Stimulated activated CD4-positive, alpha-beta T cell treated with anti-CD3 and anti-CD28 coated beads, Interleukin-12 subunit alpha, Interleukin-12 subunit beta, amount 100 ng/mL, for 48 hours (primary cell): Measurements from ENCODE around the gene CROCC2.

Experiments used
- DNase-seq, 3 donors: peaks; one replicate each; pipeline ENCODE4 v3.0.0-alpha.2; 2020; ENCODE audit warnings: low read depth in 2 of 3, low spot score in 1 of 3

The CROCC2 gene

DNA sequence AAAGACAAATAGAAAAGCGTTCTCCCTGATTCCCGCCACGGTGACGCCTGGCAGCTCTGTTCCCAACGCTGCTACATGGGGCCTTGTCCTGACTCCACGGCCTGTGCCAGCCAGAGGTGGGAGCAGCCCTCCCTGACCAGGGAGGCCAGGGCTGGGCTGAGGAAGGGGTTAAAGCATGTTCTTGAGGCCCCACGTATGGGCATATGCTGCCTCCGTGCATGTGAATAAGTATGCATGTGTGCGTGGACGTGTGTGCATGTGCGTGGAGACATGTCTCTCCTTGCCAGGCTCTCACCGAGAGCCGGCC is 90.7 kb downstream of the CROCC2 start:
- DNase-seq, result no peak

DNA sequence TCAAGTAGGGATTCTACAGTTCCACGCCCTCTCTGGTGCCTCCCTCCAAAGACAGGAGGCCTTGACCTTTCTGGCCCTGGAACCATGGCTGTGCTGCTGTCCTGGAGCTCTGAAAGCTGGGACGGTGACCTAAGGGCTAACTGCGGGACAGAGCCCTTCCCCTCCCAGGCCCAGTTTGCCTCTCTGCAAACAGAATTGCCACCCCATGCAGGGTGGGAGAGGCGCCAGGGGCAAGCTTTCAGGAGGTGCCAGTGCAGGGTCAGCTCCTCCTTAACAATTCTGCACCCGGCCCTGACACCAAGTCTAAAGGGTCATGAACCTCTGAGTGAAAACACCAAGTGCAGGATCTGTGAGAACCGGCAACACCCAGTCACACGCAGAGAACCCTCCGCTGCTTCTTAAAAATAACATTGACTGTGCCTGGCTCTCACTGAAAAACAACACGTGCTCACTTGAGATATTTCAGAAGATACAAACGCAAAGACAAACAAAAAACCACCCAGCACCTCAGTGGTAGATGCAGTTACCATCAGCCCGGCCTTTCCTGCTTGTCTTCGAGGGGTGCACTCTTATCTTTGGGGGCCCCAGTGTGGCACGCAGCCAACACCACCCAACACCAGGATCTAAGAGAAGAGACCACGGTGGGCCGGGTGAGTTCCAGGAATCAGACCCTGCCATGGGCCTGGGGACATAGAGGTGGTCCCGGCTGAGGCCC is 91.2 kb downstream of the CROCC2 start:
- no peak for DNase-seq

DNA sequence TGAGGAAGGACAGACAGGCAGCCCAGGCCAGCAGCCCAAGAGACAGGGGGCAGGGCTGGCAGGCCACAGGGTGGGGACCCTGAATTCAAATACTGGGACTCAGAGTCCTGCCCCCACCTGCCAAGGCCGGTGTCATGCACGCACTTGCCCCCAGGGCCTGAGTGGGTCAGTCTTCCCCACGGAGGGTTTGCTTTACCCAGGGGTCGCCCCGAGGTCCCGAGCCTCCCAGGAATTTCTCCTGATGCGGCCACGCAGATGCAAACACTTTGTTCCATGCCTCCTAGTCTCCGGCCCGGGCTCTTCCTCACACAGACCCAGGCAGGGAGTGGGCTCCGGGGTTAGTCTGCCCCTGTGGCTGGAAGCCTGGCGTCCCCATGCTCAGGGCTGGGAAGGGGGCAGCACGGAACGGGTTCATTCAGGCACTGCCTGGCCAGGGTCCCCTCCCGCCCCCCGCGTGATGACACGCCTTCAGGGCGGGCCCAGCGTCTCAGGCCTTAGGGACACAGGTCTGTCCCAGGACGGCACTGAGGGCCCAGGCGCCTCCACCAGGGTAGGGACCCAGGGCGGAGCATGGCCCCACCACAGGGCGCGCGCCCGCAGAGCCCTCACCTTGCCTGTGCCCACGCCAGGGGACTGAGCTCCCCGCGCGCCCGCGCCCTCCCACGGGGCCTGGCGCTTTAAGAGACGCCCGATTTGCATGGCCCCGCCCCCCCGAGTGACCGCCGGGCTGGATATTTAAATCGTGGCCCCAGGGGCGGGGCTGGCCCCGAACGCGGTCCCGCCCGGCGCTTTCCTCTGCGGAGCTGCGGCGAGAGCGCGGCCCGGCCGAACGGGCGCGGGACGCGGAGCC is 91.9 kb downstream of the CROCC2 start, which contains the start of gene SNED1:
SNED1 (plus strand) TSS at position 763 of the 850 bp plus-strand sequence. CDS start 220 bp downstream, outside the sequence.
- peak in 2 of 3 donors; percentile 39 to 53 for DNase-seq

- no peak for DNase-seq
These were observed 92.5 kb downstream of the CROCC2 start for GRCh38 chr2:240998706-240998994.

- DNase-seq, result no peak
These were observed 93.1 kb downstream of the CROCC2 start for GRCh38 chr2:240998995-240999791.

DNA sequence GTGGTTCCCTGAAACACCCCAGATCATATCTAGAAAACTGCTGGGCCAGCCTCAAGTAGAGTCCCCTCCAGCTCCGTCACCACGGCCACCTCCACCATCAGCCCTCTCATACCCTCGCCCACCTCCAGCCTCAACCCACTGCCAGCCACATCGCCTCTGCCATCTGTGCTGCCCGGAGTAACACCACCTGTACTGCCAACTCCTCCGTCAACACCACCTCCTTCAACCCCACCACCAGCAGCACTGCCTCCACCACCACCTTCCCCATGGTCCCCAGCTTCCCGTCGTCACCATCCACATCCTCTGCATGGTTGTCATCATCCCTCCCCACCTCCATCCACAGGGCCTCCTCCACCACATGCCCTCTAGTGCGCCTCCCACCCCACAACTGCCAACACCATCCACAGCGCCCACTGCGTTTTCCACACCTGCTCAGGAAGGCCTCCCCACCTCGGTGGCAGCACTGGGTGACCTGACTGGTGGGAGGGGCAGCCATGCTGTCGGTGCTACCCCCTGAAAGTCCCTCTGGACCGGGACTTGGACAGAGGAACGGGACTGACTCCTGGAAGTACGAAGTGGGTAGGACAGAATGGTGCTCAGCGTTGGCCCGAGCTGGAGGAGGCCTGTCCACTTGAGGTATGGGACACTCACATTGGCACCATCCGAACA is 93.9 kb downstream of the CROCC2 start:
- no peak for DNase-seq

GRCh38 chr2:241000831-241001321 is 94.7 kb downstream of the CROCC2 start:
- DNase-seq, result no peak

DNA sequence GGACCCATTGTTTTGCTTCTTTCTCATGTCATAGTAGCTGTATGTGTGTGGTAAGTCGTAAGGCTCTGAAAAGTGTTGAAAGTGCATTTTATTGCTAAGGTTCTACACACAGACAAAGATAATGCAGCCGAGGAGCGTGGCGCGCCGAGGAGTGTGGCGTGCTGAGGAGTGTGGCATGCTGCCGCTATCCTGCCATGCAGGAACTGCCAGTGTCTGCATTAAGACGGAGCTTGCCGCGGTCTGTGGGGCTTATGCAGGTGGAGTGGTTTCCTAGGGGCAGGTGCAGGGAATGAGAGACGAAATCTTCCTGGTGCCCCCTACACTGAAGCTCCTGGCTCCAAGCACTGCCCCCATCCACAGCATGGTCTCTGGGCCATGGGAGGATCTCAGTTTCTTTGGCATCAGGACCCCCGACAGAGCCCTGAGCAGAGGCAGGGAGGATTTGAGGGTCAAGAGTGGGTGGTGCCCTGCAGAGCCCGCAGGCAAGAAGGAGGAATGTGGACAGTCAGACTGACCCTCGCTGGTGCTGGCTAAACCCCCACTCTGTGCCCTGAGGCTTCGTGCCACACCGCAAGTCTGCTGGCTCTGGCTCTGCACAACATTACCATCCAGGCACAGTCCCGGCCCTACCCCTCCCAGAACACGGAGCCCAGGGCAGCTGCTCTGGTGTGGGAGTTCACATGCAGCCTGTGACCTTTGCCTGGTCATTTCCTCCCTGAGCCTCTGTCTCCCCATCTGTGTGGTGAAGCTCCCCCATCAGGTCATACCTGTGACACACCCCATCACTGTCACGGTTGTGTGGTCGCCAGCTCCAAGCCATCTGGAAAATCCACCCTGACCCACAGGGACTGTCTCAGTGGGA is 95.5 kb downstream of the CROCC2 start:
- no peak for DNase-seq

GRCh38 chr2:241002275-241003046 is 96.3 kb downstream of the CROCC2 start:
- DNase-seq, result no peak

GRCh38 chr2:241003047-241003360 is 96.9 kb downstream of the CROCC2 start:
- DNase-seq, result no peak

DNA sequence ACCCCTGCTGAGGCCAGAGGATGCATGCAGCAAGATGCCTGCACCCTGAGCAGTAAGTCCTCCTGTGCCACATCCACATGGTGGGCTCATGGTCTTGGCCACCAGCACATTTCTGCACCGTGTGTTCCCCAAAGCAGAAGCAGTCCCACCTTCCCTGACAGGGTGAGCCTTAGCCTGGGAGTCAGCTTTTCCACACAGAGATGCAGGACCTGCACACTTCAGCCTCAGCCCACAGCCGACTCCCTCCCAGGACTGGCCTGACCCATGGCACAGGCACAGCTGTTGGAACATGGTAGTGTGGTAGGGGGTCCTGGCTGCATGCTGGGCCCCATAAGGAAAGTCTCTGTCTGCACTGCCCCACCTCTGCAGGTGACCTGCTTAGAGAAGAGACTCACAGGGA is 97.2 kb downstream of the CROCC2 start:
- DNase-seq, result no peak

GRCh38 chr2:241003830-241004564 is 97.9 kb downstream of the CROCC2 start:
- DNase-seq, result no peak

DNA sequence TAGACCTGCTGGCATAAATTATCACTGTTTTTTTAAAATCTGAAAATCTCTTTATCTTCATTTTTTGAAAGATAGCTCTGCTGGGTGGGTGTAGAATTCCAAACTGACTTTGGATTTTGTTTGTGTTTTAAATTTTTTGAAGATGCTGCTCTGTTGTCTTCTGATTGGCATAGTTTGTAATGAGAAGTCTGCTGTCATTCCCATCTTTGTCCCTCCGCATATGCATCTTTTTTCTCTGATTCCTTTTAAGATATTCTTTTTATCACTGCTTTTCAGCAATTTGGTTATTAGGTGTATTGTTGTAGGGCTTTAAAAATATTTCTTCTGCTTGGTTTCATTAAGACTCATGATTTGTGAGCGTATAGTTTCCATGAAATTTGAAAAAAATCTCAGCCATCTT is 99.4 kb downstream of the CROCC2 start:
- DNase-seq, result no peak

DNA sequence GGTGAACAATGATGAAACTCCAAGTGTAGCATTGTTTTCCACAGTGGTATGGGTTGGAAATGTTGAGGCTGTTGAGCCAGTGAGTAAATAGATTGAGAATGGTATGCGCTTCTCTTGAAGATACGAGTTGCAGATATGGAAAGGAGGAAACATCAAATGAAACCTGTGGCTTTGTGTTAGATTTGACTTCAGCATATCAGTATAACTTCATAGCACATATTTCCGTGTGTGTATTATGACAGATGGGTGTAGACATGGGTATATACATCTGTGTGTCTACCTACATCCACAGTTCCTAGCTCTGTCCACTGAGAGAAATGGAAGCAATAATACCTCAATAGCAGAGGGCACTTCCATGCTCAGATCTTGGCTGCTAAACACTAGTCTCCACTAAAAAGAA is 100.3 kb downstream of the CROCC2 start:
- no peak for DNase-seq

- DNase-seq, result no peak
These were observed 101.0 kb downstream of the CROCC2 start for GRCh38 chr2:241007111-241007510.

GRCh38 chr2:241007880-241008710 is 102.0 kb downstream of the CROCC2 start:
- no peak for DNase-seq

DNA sequence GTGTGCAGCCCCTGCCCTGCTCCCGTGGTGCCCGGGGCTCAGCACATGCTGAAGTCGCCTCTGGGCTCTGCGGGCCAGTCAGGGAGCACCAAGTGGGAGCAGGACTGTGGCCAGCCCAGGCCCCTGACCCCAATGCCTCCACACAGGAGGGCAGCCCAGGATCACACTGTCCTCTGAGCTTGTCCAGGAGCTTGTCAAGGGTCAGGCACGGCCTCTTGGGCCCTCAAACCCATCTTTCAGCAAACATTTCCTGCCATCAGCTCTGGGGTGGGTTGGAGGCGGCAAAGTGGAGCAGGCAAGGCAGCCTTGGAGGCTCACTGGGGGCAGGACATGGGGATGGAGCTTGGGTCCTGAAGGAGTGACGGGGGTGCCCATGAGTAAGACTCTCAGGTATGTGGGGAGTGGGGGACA is 102.6 kb downstream of the CROCC2 start:
- no peak for DNase-seq

DNA sequence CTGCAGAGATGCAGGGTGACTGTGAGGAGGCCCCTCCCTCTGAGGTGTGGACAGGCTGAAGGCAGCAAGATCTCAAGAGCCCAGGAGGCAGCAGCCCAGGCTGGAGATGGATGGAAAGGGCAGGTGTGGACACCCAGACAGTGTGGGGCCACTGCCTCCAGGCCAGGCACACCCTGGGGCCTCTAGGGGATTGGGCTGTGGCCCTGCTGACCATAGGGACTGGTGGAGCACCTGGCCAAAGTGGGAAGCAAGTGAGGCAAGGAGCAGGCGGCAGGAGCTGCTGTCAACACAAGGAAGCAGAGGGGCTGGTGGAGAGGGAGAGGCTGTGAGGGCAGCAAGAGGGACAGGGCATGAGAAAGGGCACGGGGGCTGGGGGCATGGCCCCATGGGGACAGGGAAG is 103.1 kb downstream of the CROCC2 start:
- DNase-seq, result no peak
